HEK293 (cell line): ENCODE measurements around the gene MTARC1.

Experiments used
- BCL6B ChIP-seq: fragments of 450-650 bp; formaldehyde crosslinking; IDR thresholded peaks from 2 replicates; pipeline ENCODE4 v1.5.1; 2017; ENCODE audit warnings: missing biosample characterization, missing genetic modification characterization
- EGR2 ChIP-seq: fragments of 450-650 bp; formaldehyde crosslinking; IDR thresholded peaks from 2 replicates; pipeline ENCODE4 v1.5.1; 2016; ENCODE audit warnings: low read depth, missing biosample characterization, missing genetic modification characterization
- ELK4 ChIP-seq: IDR thresholded peaks from 2 replicates; pipeline ENCODE4 v1.6.1; 2011; ENCODE audit warnings: mild to moderate bottlenecking, low read depth, low read length, borderline replicate concordance
- KLF10 ChIP-seq: fragments of 450-650 bp; IDR thresholded peaks from 2 replicates; pipeline ENCODE4 v1.5.1; 2018; ENCODE audit warnings: missing biosample characterization, mild to moderate bottlenecking, missing genetic modification characterization
- KLF16 ChIP-seq: fragments of 450-650 bp; formaldehyde crosslinking; IDR thresholded peaks from 2 replicates; pipeline ENCODE4 v1.5.1; 2017; ENCODE audit warnings: missing biosample characterization, missing genetic modification characterization
- MZF1 ChIP-seq: fragments of 450-650 bp; formaldehyde crosslinking; IDR thresholded peaks from 2 replicates; pipeline ENCODE4 v1.5.1; 2017; ENCODE audit warnings: missing biosample characterization, missing genetic modification characterization, borderline replicate concordance
- PATZ1 ChIP-seq: fragments of 450-650 bp; formaldehyde crosslinking; IDR thresholded peaks from 2 replicates; pipeline ENCODE4 v1.5.1; 2016; ENCODE audit warnings: missing biosample characterization, missing genetic modification characterization
- PRDM10 ChIP-seq: fragments of 450-650 bp; formaldehyde crosslinking; IDR thresholded peaks from 2 replicates; pipeline ENCODE4 v1.5.1; 2016; ENCODE audit warnings: missing biosample characterization, missing genetic modification characterization
- SETDB1 ChIP-seq: IDR thresholded peaks from one replicate; pipeline ENCODE4 v1.6.1; 2017; ENCODE audit warnings: mild to moderate bottlenecking, low read length, moderate library complexity, mixed read lengths; ENCODE audit not compliant: insufficient read length
- SP2 ChIP-seq: fragments of 450-650 bp; formaldehyde crosslinking; IDR thresholded peaks from 2 replicates; pipeline ENCODE4 v1.5.1; 2016; ENCODE audit warnings: missing biosample characterization, missing genetic modification characterization
- ZBTB17 ChIP-seq: fragments of 450-650 bp; formaldehyde crosslinking; IDR thresholded peaks from 2 replicates; pipeline ENCODE4 v1.5.1; 2016; ENCODE audit warnings: missing biosample characterization, missing genetic modification characterization
- ZBTB20 ChIP-seq: fragments of 450-650 bp; formaldehyde crosslinking; IDR thresholded peaks from 2 replicates; pipeline ENCODE4 v1.5.1; 2016; ENCODE audit warnings: missing biosample characterization, missing genetic modification characterization
- ZBTB49 ChIP-seq: fragments of 450-650 bp; formaldehyde crosslinking; IDR thresholded peaks from 2 replicates; pipeline ENCODE4 v1.5.1; 2016; ENCODE audit warnings: missing biosample characterization, missing genetic modification characterization, low read depth
- ZNF223 ChIP-seq: fragments of 450-650 bp; formaldehyde crosslinking; IDR thresholded peaks from 2 replicates; pipeline ENCODE4 v1.5.1; 2016; ENCODE audit warnings: missing biosample characterization, missing genetic modification characterization
- ZNF23 ChIP-seq: fragments of 450-650 bp; formaldehyde crosslinking; IDR thresholded peaks from 2 replicates; pipeline ENCODE4 v1.5.1; 2016; ENCODE audit warnings: missing biosample characterization, missing genetic modification characterization, borderline replicate concordance
- ZNF248 ChIP-seq: fragments of 450-650 bp; formaldehyde crosslinking; IDR thresholded peaks from 2 replicates; pipeline ENCODE4 v1.5.1; 2017; ENCODE audit warnings: missing biosample characterization, missing genetic modification characterization
- ZNF37A ChIP-seq: fragments of 450-650 bp; IDR thresholded peaks from 2 replicates; pipeline ENCODE4 v1.5.1; 2018; ENCODE audit warnings: missing biosample characterization, missing genetic modification characterization
- ZNF423 ChIP-seq: fragments of 450-650 bp; formaldehyde crosslinking; IDR thresholded peaks from 2 replicates; pipeline ENCODE4 v1.5.1; 2016; ENCODE audit warnings: missing biosample characterization, missing genetic modification characterization
- ZNF48 ChIP-seq: fragments of 450-650 bp; formaldehyde crosslinking; IDR thresholded peaks from 2 replicates; pipeline ENCODE4 v1.5.1; 2016; ENCODE audit warnings: missing biosample characterization, missing genetic modification characterization
- ZNF548 ChIP-seq: fragments of 450-650 bp; formaldehyde crosslinking; IDR thresholded peaks from 2 replicates; pipeline ENCODE4 v1.5.1; 2016; ENCODE audit warnings: missing biosample characterization, missing genetic modification characterization
- ZNF654 ChIP-seq: fragments of 450-650 bp; formaldehyde crosslinking; IDR thresholded peaks from 2 replicates; pipeline ENCODE4 v1.5.1; 2016; ENCODE audit warnings: low read depth, missing biosample characterization, missing genetic modification characterization
- ZNF658 ChIP-seq: fragments of 450-650 bp; formaldehyde crosslinking; IDR thresholded peaks from 2 replicates; pipeline ENCODE4; 2016; ENCODE audit warnings: missing biosample characterization, missing genetic modification characterization
- ZNF660 ChIP-seq: fragments of 450-650 bp; IDR thresholded peaks from 2 replicates; pipeline ENCODE4 v1.5.1; 2018; ENCODE audit warnings: missing biosample characterization, mild to moderate bottlenecking, missing genetic modification characterization
- ZNF677 ChIP-seq: fragments of 450-650 bp; IDR thresholded peaks from 2 replicates; pipeline ENCODE4 v1.5.0; 2018; ENCODE audit warnings: missing biosample characterization, mild to moderate bottlenecking, missing genetic modification characterization, moderate library complexity
- ZNF707 ChIP-seq: fragments of 450-650 bp; formaldehyde crosslinking; IDR thresholded peaks from 2 replicates; pipeline ENCODE4 v1.5.1; 2016; ENCODE audit warnings: missing biosample characterization, missing genetic modification characterization
- ZNF777 ChIP-seq: fragments of 450-650 bp; formaldehyde crosslinking; IDR thresholded peaks from 2 replicates; pipeline ENCODE4 v1.5.1; 2017; ENCODE audit warnings: missing biosample characterization, missing genetic modification characterization, borderline replicate concordance
- ZSCAN18 ChIP-seq: fragments of 450-650 bp; formaldehyde crosslinking; IDR thresholded peaks from 2 replicates; pipeline ENCODE4 v1.5.1; 2016; ENCODE audit warnings: missing biosample characterization, missing genetic modification characterization
- ZSCAN30 ChIP-seq: fragments of 450-650 bp; IDR thresholded peaks from 2 replicates; pipeline ENCODE4 v1.5.1; 2018; ENCODE audit warnings: missing biosample characterization, mild to moderate bottlenecking, missing genetic modification characterization, moderate library complexity

The MTARC1 gene

GRCh38 chr1:220786337-220787068 is at the start of gene MTARC1 (continued):
- TF ChIP-seq BCL6B, result no peak
- no peak for TF ChIP-seq ZNF777 (tag by site-specific recombination)
- TF ChIP-seq ZBTB20 (tag by site-specific recombination), result peak; percentile 45; the same call in 1 of the 2 replicates
- TF ChIP-seq ZBTB49 (tag by site-specific recombination), result no peak
- TF ChIP-seq ZBTB17 (tag by site-specific recombination), result peak; percentile 55; the same call in 1 of the 2 replicates
- TF ChIP-seq KLF16 (tag by site-specific recombination), result peak; percentile 80; the same call in 1 of the 2 replicates
- no peak for TF ChIP-seq ZNF248 (tag by site-specific recombination)
- no peak for TF ChIP-seq ZSCAN18
- TF ChIP-seq PRDM10 (tag by site-specific recombination), result peak; percentile 55
- no peak for TF ChIP-seq ZNF223 (tag by site-specific recombination)
- TF ChIP-seq ZNF658, result no peak
- TF ChIP-seq SETDB1, result no peak
- TF ChIP-seq SP2 (tag by site-specific recombination), result peak; percentile 79
- no peak for TF ChIP-seq ZNF654
- no peak for TF ChIP-seq ZNF48
- TF ChIP-seq ZNF660 (tag by site-specific recombination), result peak; percentile 62; the same call in 1 of the 2 replicates
- peak; percentile 90 for TF ChIP-seq ZNF423 (tag by site-specific recombination)
- TF ChIP-seq ZNF677 (tag by site-specific recombination), result no peak
- TF ChIP-seq ZNF37A (tag by site-specific recombination), result no peak
- no peak for TF ChIP-seq ZNF707 (tag by site-specific recombination)
- TF ChIP-seq ZNF23 (tag by site-specific recombination), result no peak
- no peak for TF ChIP-seq ZNF548
- no peak for TF ChIP-seq MZF1 (tag by site-specific recombination)
- TF ChIP-seq ELK4, result no peak
- peak; percentile 33; the same call in 1 of the 2 replicates for TF ChIP-seq ZSCAN30 (tag by site-specific recombination)
- TF ChIP-seq PATZ1 (tag by site-specific recombination), result peak; percentile 91
- TF ChIP-seq KLF10 (tag by site-specific recombination), result peak; percentile 90
- TF ChIP-seq EGR2 (tag by site-specific recombination), result peak; percentile 78
